ENCODE measurements around the gene OR5K3.
"Not testable (repeated sequence)": the region's sequence is repeated elsewhere in the genome, so short reads cannot be mapped to it uniquely, and the experiment has no call there.

The OR5K3 gene, protein sequence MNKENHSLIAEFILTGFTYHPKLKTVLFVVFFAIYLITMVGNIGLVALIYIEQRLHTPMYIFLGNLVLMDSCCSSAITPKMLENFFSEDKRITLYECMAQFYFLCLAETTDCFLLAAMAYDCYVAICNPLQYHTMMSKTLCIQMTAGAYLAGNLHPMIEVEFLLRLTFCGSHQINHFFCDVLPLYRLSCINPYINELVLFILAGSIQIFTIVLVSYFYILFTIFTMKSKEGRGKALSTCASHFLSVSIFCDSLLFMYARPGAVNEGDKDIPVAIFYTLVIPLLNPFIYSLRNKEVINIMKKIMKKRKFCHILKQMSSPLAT

GRCh38 chr3:98390366-98390765 is at the start of gene OR5K3:
Gene OR5K3, plus strand, starts transcription at chr3:98390666. Its CDS starts 0 bp downstream, at chr3:98390666.
- DNase-seq = no peak

DNA sequence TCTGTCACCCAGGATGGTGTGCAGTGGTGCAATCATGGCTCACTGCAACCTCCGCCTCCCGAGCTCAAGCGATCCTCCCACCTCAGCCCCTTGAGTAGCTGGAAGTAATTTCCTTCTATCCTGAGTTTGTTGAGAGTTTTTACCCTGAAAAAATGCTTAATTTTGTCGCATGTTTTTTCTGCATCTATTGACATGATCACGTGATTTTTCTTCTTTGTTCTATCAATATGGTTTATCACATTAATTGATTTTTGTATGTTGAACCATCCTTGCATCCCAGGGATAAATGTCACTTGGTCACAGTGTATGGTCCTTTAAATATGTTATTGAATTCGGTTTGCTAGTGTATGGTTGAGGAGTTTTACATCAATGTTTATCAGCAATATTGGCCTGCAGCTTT is 48.7 kb upstream of the OR5K3 start:
- no peak for DNase-seq

DNA sequence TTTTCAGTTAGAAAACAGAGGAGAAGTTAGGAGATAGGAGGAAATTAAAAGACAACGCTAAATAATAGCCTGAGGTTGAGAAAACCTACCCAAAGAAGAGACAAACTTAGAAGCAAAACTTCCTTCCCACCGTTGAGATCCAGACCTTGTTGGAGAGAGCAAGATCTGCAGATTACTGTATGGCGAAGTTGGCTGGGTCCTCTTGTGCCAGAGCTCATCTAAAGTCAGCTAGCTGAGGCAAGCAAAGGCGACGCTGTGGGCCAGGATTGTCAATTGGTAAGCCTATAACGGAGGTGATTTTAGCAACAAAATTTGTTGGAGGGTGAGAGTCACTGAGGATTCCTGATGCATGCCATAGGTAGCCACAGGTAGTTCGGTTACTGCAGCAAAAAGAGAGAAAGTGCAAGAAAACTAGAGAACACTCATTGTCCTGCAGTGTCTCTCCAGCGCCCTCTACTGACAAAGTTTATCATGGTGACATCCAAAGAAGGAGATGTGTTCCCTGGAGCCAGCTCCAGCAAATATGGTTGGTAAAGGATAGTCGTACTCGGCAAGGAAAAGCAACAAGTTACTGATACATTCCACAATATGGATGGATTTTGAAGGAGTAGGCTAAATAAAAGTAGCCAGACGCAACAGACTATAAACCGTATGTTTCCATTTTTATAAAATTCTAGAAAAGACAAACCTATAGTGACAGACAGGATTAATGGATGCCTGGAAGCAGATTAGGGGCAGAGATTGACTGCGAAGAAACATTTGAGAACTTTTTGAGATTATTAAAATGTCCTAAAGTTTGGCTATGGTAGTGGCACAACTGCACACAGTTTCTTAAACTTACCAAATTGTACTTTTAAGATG is 46.6 kb upstream of the OR5K3 start:
- DNase-seq = peak; percentile 40

DNA sequence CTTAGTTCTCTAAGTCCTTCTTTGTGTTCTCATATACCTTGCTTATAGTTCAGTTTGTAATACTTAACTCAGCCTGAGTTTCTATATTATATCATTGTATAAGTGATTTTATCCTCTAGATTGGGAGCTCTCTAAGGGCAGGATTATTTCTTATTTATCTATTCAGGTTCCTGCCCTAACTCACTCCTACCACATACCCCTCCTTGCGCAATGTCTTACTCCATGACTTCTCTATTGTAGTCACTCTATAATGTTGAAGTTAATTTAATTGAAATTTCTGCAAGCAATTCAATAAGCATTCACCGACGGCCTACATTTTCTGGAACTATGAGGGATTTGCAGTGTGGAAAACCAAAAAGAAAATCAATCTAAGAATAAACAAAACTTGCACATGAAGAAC is 40.4 kb upstream of the OR5K3 start:
- DNase-seq = no peak

DNA sequence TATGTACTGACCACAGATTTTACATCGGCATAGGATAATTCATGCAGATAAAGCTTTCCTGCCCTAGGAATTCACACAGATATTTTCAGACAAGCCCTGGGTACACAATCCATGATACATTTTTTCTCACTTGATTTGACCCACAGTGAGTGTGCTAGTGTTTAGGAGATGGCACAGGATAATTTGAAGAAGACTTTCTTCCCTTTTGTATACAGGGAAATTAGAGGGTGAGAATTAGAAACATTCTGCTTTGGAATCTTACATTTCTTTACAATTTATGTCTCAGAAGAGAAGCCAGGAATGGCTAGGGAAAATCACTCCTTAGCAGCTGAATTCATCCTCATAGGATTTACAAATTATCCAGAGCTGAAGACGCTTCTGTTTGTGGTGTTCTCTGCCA is 36.9 kb upstream of the OR5K3 start, which contains the start of gene OR5K4:
Gene OR5K4, plus strand, starts transcription at position 301 of the 400 bp plus-strand sequence. Its CDS starts 0 bp downstream, at position 301.
- no peak for DNase-seq

GRCh38 chr3:98359250-98359649 is 31.2 kb upstream of the OR5K3 start:
- no peak for DNase-seq

- DNase-seq = no peak
Observed at GRCh38 chr3:98359993-98360675, 30.3 kb upstream of the OR5K3 start.

- no peak for DNase-seq
Observed at GRCh38 chr3:98360681-98361080, 29.8 kb upstream of the OR5K3 start.

DNA sequence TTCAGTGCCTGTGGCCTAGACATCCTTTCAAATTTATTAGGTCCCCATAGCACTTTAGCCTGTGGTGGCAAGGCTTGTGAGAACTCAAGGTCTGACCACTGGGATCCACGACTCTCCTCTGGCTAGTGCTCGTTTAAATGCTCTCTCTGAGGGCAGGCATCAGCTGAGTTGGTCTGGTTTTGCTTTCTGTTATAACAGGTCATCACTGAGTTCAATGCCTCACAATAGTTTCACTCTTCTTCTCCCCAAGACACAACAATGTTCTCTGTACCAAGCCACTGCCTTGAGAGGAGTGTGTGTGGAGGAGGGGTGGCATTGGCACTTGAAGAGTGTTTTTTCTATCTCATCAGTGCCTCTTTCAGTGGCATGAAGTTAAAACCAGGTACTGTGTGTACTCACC is 29.2 kb upstream of the OR5K3 start:
- DNase-seq = no peak

- no peak for DNase-seq
Observed at GRCh38 chr3:98367464-98368246, 22.8 kb upstream of the OR5K3 start.

DNA sequence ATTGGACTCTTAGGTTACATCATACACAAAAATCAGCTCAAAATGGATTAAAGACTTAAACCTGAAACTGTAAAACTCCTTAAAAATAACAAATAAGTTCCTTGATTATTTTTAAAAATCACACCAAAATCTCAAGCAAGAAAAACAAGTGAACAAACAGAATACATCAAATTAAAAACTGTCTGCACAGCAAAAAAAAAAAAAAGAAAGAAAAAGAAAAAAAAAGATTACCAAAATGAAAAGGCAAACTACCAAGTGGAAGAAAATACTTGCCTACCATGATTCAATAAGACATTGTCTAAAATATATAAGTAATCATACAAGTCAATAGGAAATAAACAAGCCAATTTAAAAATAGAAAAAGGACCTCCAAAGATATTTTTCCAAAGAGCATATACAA is 19.3 kb upstream of the OR5K3 start:
- no peak for DNase-seq

- DNase-seq = no peak
Observed at GRCh38 chr3:98371853-98372252, 18.6 kb upstream of the OR5K3 start.

- DNase-seq = no peak
Observed at GRCh38 chr3:98372445-98372844, 18.0 kb upstream of the OR5K3 start.

DNA sequence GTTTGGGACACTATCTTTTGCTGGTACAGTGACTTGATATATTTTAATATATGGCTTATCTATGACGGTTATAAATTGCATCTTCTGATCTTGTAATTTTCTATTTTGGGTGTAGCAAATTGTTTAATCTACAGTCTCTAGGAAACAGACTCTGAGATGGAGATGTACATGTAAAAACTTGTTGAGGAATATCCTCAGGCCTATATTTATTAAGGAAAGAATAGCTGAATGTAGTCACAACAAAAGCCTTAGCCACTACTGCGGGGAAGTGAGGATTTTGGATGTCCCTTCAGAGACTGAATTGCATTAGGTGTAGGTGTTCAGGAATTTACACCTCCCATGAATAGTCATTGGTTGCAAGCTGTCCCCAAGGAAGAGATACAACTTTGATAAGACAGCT is 13.8 kb upstream of the OR5K3 start:
- no peak for DNase-seq

DNA sequence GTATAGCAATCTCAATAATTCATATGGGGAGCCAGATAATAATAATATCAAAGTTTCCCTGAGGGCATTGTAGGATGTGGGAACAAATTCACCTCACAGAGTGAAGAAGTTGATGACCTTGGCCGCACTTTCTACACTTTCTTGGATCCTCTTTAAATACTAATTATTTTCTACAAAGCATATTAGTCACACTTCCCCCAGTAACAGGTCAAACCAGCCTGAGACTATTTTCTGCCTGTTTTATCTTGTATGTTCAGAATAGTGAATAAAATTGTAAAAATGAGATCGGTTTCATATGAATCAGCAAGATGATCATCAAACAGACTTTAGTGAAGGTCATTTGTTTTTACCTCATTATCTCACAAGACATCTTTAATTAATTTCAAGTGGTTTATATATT is 2.3 kb upstream of the OR5K3 start:
- DNase-seq = no peak

GRCh38 chr3:98395101-98395500 is 4.6 kb downstream of the OR5K3 start:
- DNase-seq = no peak

DNA sequence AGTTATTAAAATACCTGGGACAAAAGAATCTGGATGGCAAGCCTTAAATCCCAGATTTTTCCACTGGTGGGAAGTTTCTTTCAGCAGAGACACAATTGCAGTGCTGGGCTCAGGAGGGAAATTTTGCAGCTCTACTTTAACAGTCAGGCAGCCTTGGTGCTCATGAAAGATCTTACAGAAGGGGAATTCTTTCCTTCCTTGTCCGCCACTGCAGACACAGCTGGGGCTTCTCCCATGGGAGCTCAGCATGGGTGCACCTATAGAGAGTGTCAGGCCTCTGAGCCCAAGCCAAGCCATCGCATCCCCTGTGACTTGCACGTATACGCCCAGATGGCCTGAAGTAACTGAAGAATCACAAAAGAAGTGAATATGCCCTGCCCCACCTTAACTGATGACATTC is 6.0 kb downstream of the OR5K3 start:
- DNase-seq = not testable (repeated sequence)

GRCh38 chr3:98398513-98398912 is 8.0 kb downstream of the OR5K3 start:
- DNase-seq = no peak

DNA sequence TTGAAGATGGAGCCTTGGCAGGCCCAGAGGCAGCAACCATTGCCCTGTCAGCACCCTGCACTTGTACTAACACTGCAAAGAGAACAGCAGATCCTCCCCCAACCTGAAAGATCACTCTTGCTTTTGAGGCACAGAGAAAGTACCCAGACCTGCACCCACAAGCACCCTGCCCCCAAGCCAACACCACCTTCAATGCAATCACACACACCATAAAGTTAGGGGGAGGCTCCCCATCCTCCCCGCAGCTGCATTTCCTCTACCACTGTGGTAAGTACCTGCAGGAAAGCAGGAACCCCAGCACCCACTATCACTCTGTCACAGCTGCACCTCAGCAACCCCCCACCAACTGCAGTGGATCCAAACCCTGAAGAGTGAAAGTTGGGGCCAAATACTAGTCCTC is 12.0 kb downstream of the OR5K3 start:
- DNase-seq = no peak

- no peak for DNase-seq
Observed at GRCh38 chr3:98404010-98404409, 13.5 kb downstream of the OR5K3 start.

- DNase-seq = no peak
Observed at GRCh38 chr3:98406034-98406433, 15.6 kb downstream of the OR5K3 start.

DNA sequence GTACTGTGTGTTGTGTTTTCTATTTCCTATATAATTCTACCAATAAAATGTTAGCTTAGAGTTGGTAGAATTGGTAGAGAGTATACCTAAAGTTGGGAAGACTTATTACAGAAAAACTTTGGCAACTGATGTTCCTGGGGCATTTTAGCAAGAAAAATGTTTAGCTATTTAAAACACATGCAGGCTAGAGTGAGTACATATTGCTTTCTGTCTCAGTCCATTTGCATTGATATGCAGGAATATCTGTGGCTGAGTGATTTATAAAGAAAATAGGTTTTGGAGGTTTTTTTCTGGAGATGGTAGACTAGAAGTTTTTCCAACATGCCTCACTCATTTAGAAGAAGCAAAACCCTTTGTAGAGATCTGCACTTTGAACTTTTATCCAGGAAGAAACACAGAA is 42.1 kb downstream of the OR5K3 start:
- DNase-seq = no peak

DNA sequence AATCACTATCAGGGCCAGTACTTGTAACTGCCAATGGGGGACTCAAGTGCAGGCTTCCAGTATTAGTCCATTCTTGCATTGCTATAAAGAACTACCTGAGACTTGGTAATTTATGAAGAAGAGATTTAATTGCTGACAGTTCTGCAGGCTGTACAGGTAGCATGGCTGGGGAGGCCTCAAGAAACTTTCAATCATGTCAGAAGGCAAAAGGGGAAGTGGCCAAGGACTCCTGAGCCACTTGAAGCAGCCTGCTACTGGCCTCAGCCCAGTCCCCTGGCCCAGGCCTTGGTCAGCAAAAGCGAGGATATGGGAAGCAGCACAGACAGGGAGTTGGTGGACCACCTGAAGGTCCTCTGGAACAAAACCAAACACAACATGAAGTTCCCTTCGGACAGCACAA is 43.3 kb downstream of the OR5K3 start:
- no peak for DNase-seq

Measured in NCI-H1105 (cell line).